Dedifferentiated amniotic fluid mesenchymal stem cell (primary cell): ENCODE data around the gene CEP19.
A peak's percentile ranks its signal among the peaks of the same experiment; 100 is the strongest.
"Not testable (repeated sequence)": the region's sequence is repeated elsewhere in the genome, so short reads cannot be mapped to it uniquely, and the experiment has no call there.

Source experiments
- DNase-seq: peaks from one replicate; pipeline ENCODE4 v3.0.0-alpha.2; 2016; ENCODE audit errors: extremely low spot score

The CEP19 gene, protein sequence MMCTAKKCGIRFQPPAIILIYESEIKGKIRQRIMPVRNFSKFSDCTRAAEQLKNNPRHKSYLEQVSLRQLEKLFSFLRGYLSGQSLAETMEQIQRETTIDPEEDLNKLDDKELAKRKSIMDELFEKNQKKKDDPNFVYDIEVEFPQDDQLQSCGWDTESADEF

GRCh38 chr3:196711838-196712513 lies at the start of gene CEP19, which contains the start of gene PIGX:
Gene CEP19 (minus strand): TSS chr3:196712250. CDS start chr3:196708657, 3,593 bp downstream.
Gene PIGX (plus strand): TSS chr3:196712377.
- DNase-seq = peak; percentile 69

- DNase-seq = no peak
Observed at GRCh38 chr3:196757876-196758739, 46.1 kb upstream of the CEP19 start.

DNA sequence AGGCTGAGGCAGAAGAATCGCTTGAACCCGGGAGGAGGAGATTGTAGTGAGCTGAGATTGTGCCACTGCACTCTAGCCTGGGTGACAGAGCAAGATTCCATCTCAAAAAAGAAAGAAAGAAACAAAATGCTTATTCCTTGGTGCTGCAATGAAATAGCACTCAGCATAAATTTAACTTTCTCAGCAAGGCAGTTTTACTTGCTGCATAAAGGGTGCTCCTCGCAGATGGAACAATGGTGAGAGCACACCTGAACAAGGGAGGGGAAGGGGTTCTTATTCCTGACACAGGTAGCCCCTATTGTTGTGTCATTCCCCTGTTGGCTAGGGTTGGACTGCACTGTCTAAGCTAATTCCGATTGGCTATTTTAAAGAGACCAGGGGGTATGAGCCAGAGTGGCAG lies 44.7 kb upstream of the CEP19 start:
- no peak for DNase-seq

GRCh38 chr3:196754091-196754981 lies 42.3 kb upstream of the CEP19 start:
- no peak for DNase-seq

GRCh38 chr3:196753201-196753600 lies 41.2 kb upstream of the CEP19 start:
- no peak for DNase-seq

DNA sequence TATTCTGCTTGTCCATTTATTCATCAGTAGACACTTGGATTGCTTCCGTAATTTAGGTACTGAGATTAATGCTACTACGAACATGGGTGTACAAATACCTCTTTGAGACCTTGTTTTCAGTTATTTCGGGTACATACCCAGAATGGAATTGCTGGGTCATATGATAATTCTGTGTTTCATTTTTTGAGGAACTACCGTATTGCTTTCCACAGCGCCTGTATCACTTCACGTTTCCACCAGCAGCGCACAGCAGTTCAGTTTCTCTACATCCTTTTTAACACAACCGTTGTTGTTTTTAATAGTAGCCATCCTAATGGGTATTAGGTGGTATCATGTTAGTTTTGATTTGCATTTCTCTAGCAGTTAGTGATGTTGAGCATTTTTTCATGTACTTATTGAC lies 37.1 kb upstream of the CEP19 start:
- DNase-seq = no peak

GRCh38 chr3:196743569-196743968 lies 31.5 kb upstream of the CEP19 start:
- DNase-seq = not testable (repeated sequence)

DNA sequence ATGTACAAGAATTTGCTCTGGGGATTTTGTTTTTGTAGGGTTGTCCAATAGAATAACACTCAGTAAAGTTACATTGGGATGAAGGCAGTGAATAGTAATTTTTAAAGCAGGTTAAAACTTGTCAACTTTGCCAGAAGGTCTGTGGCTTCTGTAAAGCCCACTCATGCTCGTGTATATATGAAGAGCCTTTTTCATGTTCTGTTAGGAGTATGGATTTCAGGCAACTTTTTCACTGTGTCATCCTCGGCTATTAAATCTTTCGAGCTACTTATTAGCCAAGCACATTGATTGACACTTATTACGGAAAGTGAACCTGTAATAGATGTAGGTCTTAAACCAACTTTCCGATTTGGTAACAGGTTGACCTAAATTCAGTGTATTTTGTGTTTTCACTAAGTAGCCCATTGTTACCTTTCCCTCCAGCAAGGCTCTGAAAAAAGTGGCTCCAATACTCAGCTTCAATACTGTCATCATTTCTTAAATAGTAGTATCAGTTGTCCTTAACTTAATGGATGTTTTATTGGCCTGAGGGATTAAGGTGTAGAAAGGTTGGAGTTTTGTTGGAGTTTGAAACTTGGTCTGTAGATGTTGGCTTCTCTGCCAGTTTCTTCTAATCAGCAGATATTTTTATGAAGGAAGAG lies 29.3 kb upstream of the CEP19 start:
- DNase-seq = no peak

GRCh38 chr3:196740481-196741248 lies 28.6 kb upstream of the CEP19 start:
- DNase-seq = peak; percentile 47

DNA sequence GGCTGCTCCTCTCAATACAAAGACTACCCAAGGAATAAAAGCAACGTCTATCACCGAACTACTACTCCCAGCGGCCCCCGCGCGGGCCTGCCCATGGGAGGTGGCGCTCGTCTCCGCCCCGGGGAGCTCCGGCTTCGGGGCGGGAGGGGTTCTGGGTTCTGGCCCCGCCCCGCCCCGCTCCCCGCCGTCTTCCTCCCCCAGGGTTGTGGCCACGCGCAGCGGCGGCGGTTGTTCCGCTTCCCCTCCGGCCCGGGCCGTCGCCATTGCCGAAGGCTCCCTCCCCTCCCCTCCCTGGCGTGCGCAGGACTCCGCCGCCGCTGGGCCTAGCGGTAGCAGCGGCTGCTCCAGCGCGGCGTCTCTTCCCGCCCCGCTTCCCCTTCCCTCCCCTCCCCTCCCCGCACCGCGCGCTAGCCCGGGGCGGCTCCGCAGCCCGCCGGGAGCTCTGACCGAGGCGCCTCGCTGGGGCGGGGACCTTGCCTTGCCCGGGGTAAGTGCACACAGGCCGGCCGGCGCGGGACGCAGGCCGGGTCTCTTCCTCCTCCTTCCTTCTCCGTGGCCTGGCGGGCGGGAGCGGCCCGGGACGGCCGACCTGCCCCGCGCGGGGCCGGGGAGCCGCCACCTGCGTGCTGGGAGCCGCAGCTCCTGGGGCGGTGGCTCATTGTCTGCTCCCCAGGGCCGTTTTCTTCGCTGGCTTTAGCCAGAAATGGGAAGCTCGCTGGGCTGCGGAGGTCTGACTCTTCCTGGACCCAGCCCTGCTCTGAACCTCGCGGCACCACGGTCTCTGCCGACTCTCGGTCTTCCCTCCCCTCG lies 27.8 kb upstream of the CEP19 start, which contains the start of gene PAK2:
Gene PAK2 (plus strand): TSS at position 187 of the 810 bp plus-strand sequence. CDS start 42,790 bp downstream, outside the sequence.
- peak; percentile 76 for DNase-seq

GRCh38 chr3:196737655-196738054 lies 25.6 kb upstream of the CEP19 start:
- no peak for DNase-seq

GRCh38 chr3:196736670-196737374 lies 24.8 kb upstream of the CEP19 start:
- DNase-seq = no peak

GRCh38 chr3:196735751-196736150 lies 23.7 kb upstream of the CEP19 start:
- no peak for DNase-seq

DNA sequence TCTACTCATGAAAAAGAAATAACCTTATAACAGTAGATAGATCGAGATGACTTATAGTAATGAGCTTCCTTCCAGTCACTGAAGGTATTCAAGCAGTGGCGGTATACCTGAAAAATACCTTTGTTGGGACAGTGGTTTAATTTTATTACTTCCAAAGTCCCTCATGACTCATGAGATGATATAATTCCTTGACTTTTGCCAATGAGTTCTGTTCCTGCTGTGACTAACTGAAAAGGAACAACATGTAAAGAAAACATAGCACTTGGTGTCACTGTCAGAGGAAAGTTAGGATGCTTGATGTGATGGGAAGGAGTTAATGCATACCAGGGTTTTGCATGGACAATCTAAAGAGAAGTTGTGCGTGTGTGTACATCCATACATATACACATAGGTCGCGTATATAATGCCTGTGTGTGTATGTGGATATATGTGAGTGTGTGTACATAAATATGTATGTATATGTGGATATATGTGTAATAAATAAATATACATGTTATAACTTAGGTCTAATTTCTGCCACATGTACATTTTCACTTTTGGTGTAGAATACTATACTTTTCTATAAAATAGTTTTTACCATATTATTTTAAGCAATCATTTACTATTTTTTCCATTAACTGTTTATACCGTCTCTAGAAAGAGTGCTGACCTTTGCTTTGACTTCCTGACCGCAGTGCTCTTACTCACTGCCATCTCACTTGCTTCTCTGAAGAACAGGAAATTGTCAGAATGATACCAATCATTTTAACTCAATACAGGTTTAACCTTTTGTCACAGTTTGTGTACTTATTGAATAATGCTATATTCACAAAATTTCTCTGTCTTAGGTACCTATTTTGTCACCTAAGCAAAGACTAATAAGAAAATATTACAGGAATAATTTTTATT lies 15.0 kb upstream of the CEP19 start:
- DNase-seq = no peak

GRCh38 chr3:196721097-196721496 lies 9.0 kb upstream of the CEP19 start:
- DNase-seq = no peak

GRCh38 chr3:196717162-196717561 lies 5.1 kb upstream of the CEP19 start:
- not testable (repeated sequence) for DNase-seq

GRCh38 chr3:196712514-196713413 lies 714 bp upstream of the CEP19 start:
- peak; percentile 49 for DNase-seq
